HCT116 (cell line): ENCODE results near the gene ASB3.

ENCODE experiments used
- CBX3 ChIP-seq: IDR thresholded peaks from 2 replicates; pipeline ENCODE4 v1.6.1; 2012; ENCODE audit warnings: low read depth
- CEBPB ChIP-seq: IDR thresholded peaks from 2 replicates; pipeline ENCODE4 v1.6.1; 2012; ENCODE audit warnings: low read depth
- EGR1 ChIP-seq: IDR thresholded peaks from 2 replicates; pipeline ENCODE4 v1.6.1; 2012; ENCODE audit warnings: low read depth
- EZH2 ChIP-seq: fragments of 200-600 bp; sonication (generic); IDR thresholded peaks from 2 replicates; pipeline ENCODE4 v1.6.1; 2017; ENCODE audit warnings: antibody characterized with exemption, mixed run types
- EZH2phosphoT487 ChIP-seq: fragments of 200-600 bp; IDR thresholded peaks from 2 replicates; pipeline ENCODE4 v1.6.1; 2018; ENCODE audit warnings: antibody characterized with exemption, borderline replicate concordance
- POLR2A ChIP-seq: IDR thresholded peaks from 2 replicates; pipeline ENCODE4 v1.7.0; 2011; ENCODE audit warnings: borderline replicate concordance; ENCODE audit not compliant: insufficient read depth, insufficient read length; ENCODE audit errors: extremely low read depth
- POLR2AphosphoS5 ChIP-seq: IDR thresholded peaks from 2 replicates; pipeline ENCODE4 v1.6.1; 2011; ENCODE audit warnings: mild to moderate bottlenecking, low read depth, low read length, moderate library complexity
- REST ChIP-seq: IDR thresholded peaks from 2 replicates; pipeline ENCODE4 v1.6.1; 2012; ENCODE audit warnings: low read depth
- SIN3A ChIP-seq: IDR thresholded peaks from 2 replicates; pipeline ENCODE4 v1.6.1; 2012; ENCODE audit warnings: low read depth
- SRF ChIP-seq: IDR thresholded peaks from 2 replicates; pipeline ENCODE4 v1.6.1; 2012; ENCODE audit warnings: low read depth
- TCF7L2 ChIP-seq: IDR thresholded peaks from 2 replicates; pipeline ENCODE4 v1.7.0; 2011; ENCODE audit warnings: borderline replicate concordance, inconsistent platforms; ENCODE audit not compliant: insufficient read depth, insufficient read length; ENCODE audit errors: extremely low read depth
- TF ChIP-seq, protein P1 (sequence below), 3 experiments: fragments of 200-600 bp in 1 of 3; sonication (generic) in 1 of 3; IDR thresholded peaks in 2 of 3; conservative IDR thresholded peaks in 1 of 3; 2 replicates each; pipeline ENCODE4 v1.5.1; 2012 to 2017; ENCODE audit warnings: low read depth in 2 of 3, low read length in 2 of 3, antibody characterized with exemption in 1 of 3, borderline replicate concordance in 1 of 3, control low read depth in 1 of 3, mild to moderate bottlenecking in 1 of 3, mixed read lengths in 1 of 3, mixed run types in 1 of 3, moderate library complexity in 1 of 3; ENCODE audit not compliant: insufficient read depth in 1 of 3
- TF ChIP-seq, protein P2 (sequence below): IDR thresholded peaks from 2 replicates; pipeline ENCODE4 v1.6.1; 2012

GRCh38 chr2:53768242-53768542 is 18.6 kb downstream of the ASB3 start:
- TF ChIP-seq, protein P1, sequence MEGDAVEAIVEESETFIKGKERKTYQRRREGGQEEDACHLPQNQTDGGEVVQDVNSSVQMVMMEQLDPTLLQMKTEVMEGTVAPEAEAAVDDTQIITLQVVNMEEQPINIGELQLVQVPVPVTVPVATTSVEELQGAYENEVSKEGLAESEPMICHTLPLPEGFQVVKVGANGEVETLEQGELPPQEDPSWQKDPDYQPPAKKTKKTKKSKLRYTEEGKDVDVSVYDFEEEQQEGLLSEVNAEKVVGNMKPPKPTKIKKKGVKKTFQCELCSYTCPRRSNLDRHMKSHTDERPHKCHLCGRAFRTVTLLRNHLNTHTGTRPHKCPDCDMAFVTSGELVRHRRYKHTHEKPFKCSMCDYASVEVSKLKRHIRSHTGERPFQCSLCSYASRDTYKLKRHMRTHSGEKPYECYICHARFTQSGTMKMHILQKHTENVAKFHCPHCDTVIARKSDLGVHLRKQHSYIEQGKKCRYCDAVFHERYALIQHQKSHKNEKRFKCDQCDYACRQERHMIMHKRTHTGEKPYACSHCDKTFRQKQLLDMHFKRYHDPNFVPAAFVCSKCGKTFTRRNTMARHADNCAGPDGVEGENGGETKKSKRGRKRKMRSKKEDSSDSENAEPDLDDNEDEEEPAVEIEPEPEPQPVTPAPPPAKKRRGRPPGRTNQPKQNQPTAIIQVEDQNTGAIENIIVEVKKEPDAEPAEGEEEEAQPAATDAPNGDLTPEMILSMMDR (IDR thresholded peaks at IDR 0.05 in 2 of 3, conservative IDR thresholded peaks at IDR 0.05 in 1 of 3; ENCODE audit: borderline replicate concordance in 1 of 3, insufficient read depth in 1 of 3, low read depth in 2 of 3, low read length in 2 of 3): no peak
- TF ChIP-seq SIN3A (no peak), REST (no peak), SRF (no peak), EZH2phosphoT487 (no peak), POLR2AphosphoS5 (no peak), POLR2A (no peak), CBX3 (no peak), TCF7L2 (no peak), EZH2 (no peak), EGR1 (no peak), CEBPB (no peak)
- TF ChIP-seq, protein P2, sequence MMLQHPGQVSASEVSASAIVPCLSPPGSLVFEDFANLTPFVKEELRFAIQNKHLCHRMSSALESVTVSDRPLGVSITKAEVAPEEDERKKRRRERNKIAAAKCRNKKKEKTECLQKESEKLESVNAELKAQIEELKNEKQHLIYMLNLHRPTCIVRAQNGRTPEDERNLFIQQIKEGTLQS: no peak
